ENCODE data around the gene HAAO. TPM values are rescaled to one million over a fixed set of nuclear protein-coding genes. Genes with fewer than 3 reads are reported as not detected.

HAAO gene
- total and polyA plus RNA-seq, 2 of the 13 experiments (the other 11 are each of a cell fraction or from before 2014, with no cell fraction given): 36.1 to 42.7 TPM

- TF ChIP-seq POGZ (CRISPR knock-in tag; IDR thresholded peaks at IDR 0.05): no peak
- TF ChIP-seq ZNF496 (CRISPR knock-in tag; IDR thresholded peaks at IDR 0.05; ENCODE audit: insufficient replicate concordance): no peak
- 0 out of 2 replicates have a peak, but pooled peaks have one; percentile 18 for TF ChIP-seq EED (CRISPR knock-in tag; IDR thresholded peaks at IDR 0.05)
- TF ChIP-seq ZNF543 (CRISPR knock-in tag; IDR thresholded peaks at IDR 0.05): no peak
- no peak for TF ChIP-seq KMT2B (CRISPR knock-in tag; IDR thresholded peaks at IDR 0.05)
- no peak for TF ChIP-seq MXD1 (CRISPR knock-in tag; IDR thresholded peaks at IDR 0.05)
- TF ChIP-seq ZNF7 (CRISPR knock-in tag; IDR thresholded peaks at IDR 0.05): no peak
- no peak for TF ChIP-seq MLLT10 (CRISPR knock-in tag; IDR thresholded peaks at IDR 0.05)
- TF ChIP-seq HOXA9 (CRISPR knock-in tag; IDR thresholded peaks at IDR 0.05; ENCODE audit: borderline replicate concordance): no peak
- peak; percentile 7; the same call in 1 of the 2 replicates for TF ChIP-seq ZNF784 (CRISPR knock-in tag; IDR thresholded peaks at IDR 0.05; ENCODE audit: borderline replicate concordance)
- TF ChIP-seq TRIM22 (IDR thresholded peaks at IDR 0.05): no peak
- TF ChIP-seq ZNF264 (CRISPR knock-in tag; IDR thresholded peaks at IDR 0.05): no peak; the same call in 1 of the 2 replicates
- no peak for TF ChIP-seq PHF21A (CRISPR knock-in tag; IDR thresholded peaks at IDR 0.05)
- TF ChIP-seq ZFP82 (CRISPR knock-in tag; IDR thresholded peaks at IDR 0.05; ENCODE audit: borderline replicate concordance): no peak
- no peak for TF ChIP-seq ETS1 (CRISPR knock-in tag; IDR thresholded peaks at IDR 0.05)
- no peak for TF ChIP-seq NFE2L1 (CRISPR knock-in tag; IDR thresholded peaks at IDR 0.05; ENCODE audit: borderline replicate concordance)
- no peak for TF ChIP-seq ZNF18 (CRISPR knock-in tag; IDR thresholded peaks at IDR 0.05; ENCODE audit: insufficient replicate concordance)
- no peak for TF ChIP-seq MTA3 (CRISPR knock-in tag; IDR thresholded peaks at IDR 0.05)
- TF ChIP-seq FOXO1 (CRISPR knock-in tag; IDR thresholded peaks at IDR 0.05): no peak
These were observed 4.5 kb downstream of the HAAO start (continued) for GRCh38 chr2:42787788-42788477.
